Central memory CD8-positive, alpha-beta T cell (primary cell): ENCODE results near the gene ABHD16A.
"Not testable (repeated sequence)": the region's sequence is repeated elsewhere in the genome, so short reads cannot be mapped to it uniquely, and the experiment has no call there.

Experiments used
- ATAC-seq: fragments of 150-1000 bp; cut with Tn5 transposase; replicated peaks from 2 replicates; pipeline ENCODE4 v1.10.0; 2022; ENCODE audit warnings: mild to moderate bottlenecking, moderate FRiP score, moderate number of reproducible peaks; ENCODE audit not compliant: poor library complexity, severe bottlenecking; ENCODE audit errors: extremely low read depth
- DNase-seq, 2 donors: peaks; one replicate each; pipeline ENCODE4 v3.0.0; 2021; ENCODE audit warnings: low spot score in 2 of 2
- H3K27ac Mint-ChIP-seq: one replicate; pipeline ENCODE4 v1.8.0; 2022; ENCODE audit warnings: low read depth, mild to moderate bottlenecking, moderate library complexity, mixed read lengths
- H3K27me3 Mint-ChIP-seq: one replicate; pipeline ENCODE4 v1.8.0; 2022; ENCODE audit warnings: mixed read lengths
- H3K36me3 Mint-ChIP-seq: one replicate; pipeline ENCODE4 v1.8.0; 2022; ENCODE audit warnings: mild to moderate bottlenecking, moderate library complexity, mixed read lengths; ENCODE audit not compliant: insufficient read depth
- H3K4me1 Mint-ChIP-seq: one replicate; pipeline ENCODE4 v1.8.0; 2022; ENCODE audit warnings: mixed read lengths
- H3K4me3 Mint-ChIP-seq: one replicate; pipeline ENCODE4 v1.8.0; 2022; ENCODE audit warnings: mild to moderate bottlenecking, moderate library complexity, mixed read lengths
- H3K9me3 Mint-ChIP-seq: one replicate; pipeline ENCODE4 v1.8.0; 2022; ENCODE audit warnings: mixed read lengths

ABHD16A gene

GRCh38 chr6:31717499-31718222, 14.5 kb upstream of the ABHD16A start:
- no peaks in the 10 kb centered on the region for H3K4me1 Mint-ChIP-seq
- ATAC-seq (no peak), DNase-seq (no peak)
- no peak overlapping the region for H3K27ac Mint-ChIP-seq
- no peaks in the 10 kb centered on the region for H3K9me3 Mint-ChIP-seq
- H3K4me3 Mint-ChIP-seq, result no peak overlapping the region
- H3K27me3 Mint-ChIP-seq, result no peaks in the 10 kb centered on the region
- no peaks in the 10 kb centered on the region for H3K36me3 Mint-ChIP-seq

GRCh38 chr6:31715022-31715958, 12.2 kb upstream of the ABHD16A start, which contains the start of gene LY6G6D:
LY6G6D (plus strand) TSS chr6:31715348; CDS start chr6:31715356, 8 bp downstream.
- no peak within 1 kb of the TSS for H3K4me3 Mint-ChIP-seq
- no peaks in the 10 kb centered on the region for H3K27me3 Mint-ChIP-seq
- ATAC-seq (no peak), DNase-seq (no peak)
- no peak within 1 kb of the TSS for H3K27ac Mint-ChIP-seq
- peaks cover 17% of the 10 kb centered on the region for H3K4me1 Mint-ChIP-seq
- no peaks in the 10 kb centered on the region for H3K36me3 Mint-ChIP-seq
- no peaks in the 10 kb centered on the region for H3K9me3 Mint-ChIP-seq

- no peaks in the 10 kb centered on the region for H3K36me3 Mint-ChIP-seq
- no peaks in the 10 kb centered on the region for H3K9me3 Mint-ChIP-seq
- H3K4me3 Mint-ChIP-seq, result no peak overlapping the region
- ATAC-seq (no peak), DNase-seq (no peak)
- H3K4me1 Mint-ChIP-seq, result peaks cover 17% of the 10 kb centered on the region
- no peak overlapping the region for H3K27ac Mint-ChIP-seq
- no peaks in the 10 kb centered on the region for H3K27me3 Mint-ChIP-seq
Measured at GRCh38 chr6:31713991-31714684, 11.0 kb upstream of the ABHD16A start.

GRCh38 chr6:31713465-31713864, 10.3 kb upstream of the ABHD16A start:
- Mint-ChIP-seq H3K4me1 (peaks cover 17% of the 10 kb centered on the region), H3K27me3 (no peaks in the 10 kb centered on the region), H3K4me3 (no peak overlapping the region), H3K9me3 (no peaks in the 10 kb centered on the region), H3K36me3 (no peaks in the 10 kb centered on the region), H3K27ac (no peak overlapping the region)
- no peak for ATAC-seq
- no peak for DNase-seq

- H3K27me3 Mint-ChIP-seq, result no peaks in the 10 kb centered on the region
- ATAC-seq (no peak), DNase-seq (no peak)
- H3K4me1 Mint-ChIP-seq, result peaks cover 17% of the 10 kb centered on the region
- H3K36me3 Mint-ChIP-seq, result no peaks in the 10 kb centered on the region
- peak overlapping the region; percentile 65 for H3K27ac Mint-ChIP-seq
- H3K9me3 Mint-ChIP-seq, result no peaks in the 10 kb centered on the region
- H3K4me3 Mint-ChIP-seq, result no peak overlapping the region
Measured at GRCh38 chr6:31712296-31712695, 9.2 kb upstream of the ABHD16A start.

GRCh38 chr6:31711233-31711632, 8.1 kb upstream of the ABHD16A start:
- no peaks in the 10 kb centered on the region for H3K36me3 Mint-ChIP-seq
- no peaks in the 10 kb centered on the region for H3K27me3 Mint-ChIP-seq
- H3K9me3 Mint-ChIP-seq, result no peaks in the 10 kb centered on the region
- H3K4me1 Mint-ChIP-seq, result peaks cover 17% of the 10 kb centered on the region
- ATAC-seq (no peak), DNase-seq (no peak)
- no peak overlapping the region for H3K4me3 Mint-ChIP-seq
- H3K27ac Mint-ChIP-seq, result peak overlapping the region; percentile 47

- H3K4me3 Mint-ChIP-seq, result no peak overlapping the region
- ATAC-seq (no peak), DNase-seq (no peak)
- H3K4me1 Mint-ChIP-seq, result peaks cover 17% of the 10 kb centered on the region
- H3K27ac Mint-ChIP-seq, result peak overlapping the region; percentile 47
- H3K36me3 Mint-ChIP-seq, result no peaks in the 10 kb centered on the region
- no peaks in the 10 kb centered on the region for H3K27me3 Mint-ChIP-seq
- no peaks in the 10 kb centered on the region for H3K9me3 Mint-ChIP-seq
Measured at GRCh38 chr6:31710523-31711219, 7.5 kb upstream of the ABHD16A start.

- H3K27me3 Mint-ChIP-seq, result not testable (repeated sequence)
- peaks cover 17% of the 10 kb centered on the region for H3K4me1 Mint-ChIP-seq
Measured at GRCh38 chr6:31709157-31709556, 6.0 kb upstream of the ABHD16A start.

GRCh38 chr6:31708224-31708623, 5.1 kb upstream of the ABHD16A start:
- H3K36me3 Mint-ChIP-seq, result peaks cover 2% of the 10 kb centered on the region
- no peak for ATAC-seq
- H3K9me3 Mint-ChIP-seq, result no peaks in the 10 kb centered on the region
- H3K27ac Mint-ChIP-seq, result no peak overlapping the region
- peaks cover 21% of the 10 kb centered on the region for H3K4me1 Mint-ChIP-seq
- no peak for DNase-seq
- no peaks in the 10 kb centered on the region for H3K27me3 Mint-ChIP-seq
- no peak overlapping the region for H3K4me3 Mint-ChIP-seq

More at GRCh38 chr6:31709157-31709556, 6.0 kb upstream of the ABHD16A start:
- H3K27ac Mint-ChIP-seq, H3K4me3 Mint-ChIP-seq, ATAC-seq, DNase-seq, H3K9me3 Mint-ChIP-seq, H3K36me3 Mint-ChIP-seq: not testable (repeated sequence)

GRCh38 chr6:31707701-31708100, 4.6 kb upstream of the ABHD16A start:
- no peak overlapping the region for H3K27ac Mint-ChIP-seq
- H3K9me3 Mint-ChIP-seq, result no peaks in the 10 kb centered on the region
- ATAC-seq, result no peak
- peaks cover 23% of the 10 kb centered on the region for H3K4me1 Mint-ChIP-seq
- no peak overlapping the region for H3K4me3 Mint-ChIP-seq
- H3K36me3 Mint-ChIP-seq, result peaks cover 6% of the 10 kb centered on the region
- DNase-seq, result no peak
- no peaks in the 10 kb centered on the region for H3K27me3 Mint-ChIP-seq

GRCh38 chr6:31706599-31706998, 3.5 kb upstream of the ABHD16A start, which contains the start of gene LY6G6F:
LY6G6F (plus strand) TSS chr6:31706866; CDS start chr6:31706907, 41 bp downstream.
- Mint-ChIP-seq H3K27ac (no peak within 1 kb of the TSS), H3K4me3 (no peak within 1 kb of the TSS)
- no peak for DNase-seq

GRCh38 chr6:31705931-31706330, 2.8 kb upstream of the ABHD16A start:
- ATAC-seq (no peak), DNase-seq (no peak)
- H3K4me3 Mint-ChIP-seq, result no peak overlapping the region
- H3K27me3 Mint-ChIP-seq, result no peaks in the 10 kb centered on the region
- no peaks in the 10 kb centered on the region for H3K9me3 Mint-ChIP-seq
- no peak overlapping the region for H3K27ac Mint-ChIP-seq
- peaks cover 14% of the 10 kb centered on the region for H3K36me3 Mint-ChIP-seq
- peaks cover 28% of the 10 kb centered on the region for H3K4me1 Mint-ChIP-seq

More at GRCh38 chr6:31706599-31706998, 3.5 kb upstream of the ABHD16A start, which contains the start of gene LY6G6F:
- H3K9me3 Mint-ChIP-seq, result no peaks in the 10 kb centered on the region
- ATAC-seq, result no peak
- peaks cover 28% of the 10 kb centered on the region for H3K4me1 Mint-ChIP-seq
- peaks cover 11% of the 10 kb centered on the region for H3K36me3 Mint-ChIP-seq
- H3K27me3 Mint-ChIP-seq, result no peaks in the 10 kb centered on the region
